Fibroblast of lung (primary cell): Measurements from ENCODE around the gene MAML3.

Experiments used
- CTCF ChIP-seq, 2 donors: IDR thresholded peaks in 1 of 2; conservative IDR thresholded peaks in 1 of 2; 1 replicate in 1 of 2; 2 replicates in 1 of 2; pipeline ENCODE4 v1.5.1; 2011 to 2012; ENCODE audit warnings: low read length in 2 of 2, control low read depth in 1 of 2, inconsistent platforms in 1 of 2, low read depth in 1 of 2, mild to moderate bottlenecking in 1 of 2
- EZH2 ChIP-seq: IDR thresholded peaks from 2 replicates; pipeline ENCODE4 v1.5.1; 2012; ENCODE audit warnings: low read length, control low read depth, mild to moderate bottlenecking; ENCODE audit errors: missing control alignments

DNA sequence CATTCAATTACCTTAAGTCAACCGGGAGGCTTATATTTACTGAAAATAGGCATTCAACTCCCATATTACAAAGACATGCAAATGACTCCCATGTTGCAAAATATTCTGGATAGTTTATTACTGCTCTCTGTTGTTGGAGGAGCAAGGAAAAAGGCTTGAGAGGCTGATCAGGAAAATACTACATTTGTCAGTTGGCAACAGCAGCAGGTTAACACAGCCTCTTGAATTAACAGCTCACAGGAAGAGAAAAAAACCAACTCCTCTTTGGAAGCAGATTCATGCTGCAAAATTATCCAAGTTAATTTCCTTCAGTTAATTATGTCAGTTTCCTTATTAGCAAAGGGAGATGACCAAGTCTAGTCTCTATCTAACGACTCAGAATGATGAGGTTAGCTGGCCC lies 238.9 kb downstream of the MAML3 start:
- no peak for TF ChIP-seq CTCF (conservative IDR thresholded peaks at IDR 0.05 in 1 of 2, IDR thresholded peaks at IDR 0.05 in 1 of 2; ENCODE audit: low read depth in 1 of 2, low read length in 2 of 2)
- TF ChIP-seq EZH2, result no peak
